Measurements from ENCODE around the gene GRB10.

DNA sequence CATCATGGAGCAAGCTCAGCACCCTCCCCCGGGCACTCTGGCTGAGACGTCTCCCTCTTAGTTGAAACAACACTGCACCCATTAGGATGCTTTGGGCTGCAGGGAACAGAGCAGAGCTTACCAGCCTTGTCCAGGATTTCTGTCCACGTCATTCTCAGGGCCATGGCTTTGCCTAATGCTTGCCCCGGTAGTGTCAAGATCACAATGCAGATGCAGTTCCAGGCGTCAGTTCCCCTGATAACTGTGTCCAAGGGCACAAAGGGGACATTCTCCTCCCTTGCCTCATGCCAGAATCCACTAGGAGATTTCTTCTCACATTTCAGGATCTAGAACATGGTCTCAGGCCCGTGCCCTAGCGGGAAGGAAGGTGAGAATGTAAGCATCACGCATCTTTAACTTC, 17.2 kb upstream of the GRB10 start:
- no peak for TF ChIP-seq TAF1 (IDR thresholded peaks at IDR 0.05; ENCODE audit: low read depth, low read length)
- no peak for TF ChIP-seq POLR2A (IDR thresholded peaks at IDR 0.05; ENCODE audit: low read depth, low read length)
- no peak for TF ChIP-seq POLR2AphosphoS5 (IDR thresholded peaks at IDR 0.05; ENCODE audit: low read depth, low read length)

All from GM12891 (cell line).